ENCODE data around the gene HIVEP3.

The HIVEP3 gene

GRCh38 chr1:41919764-41920397 is 1.2 kb upstream of the HIVEP3 start:
- H3K27ac ChIP-seq (replicated peaks), result no peak overlapping the region
- H3K27me3 ChIP-seq (ENCODE audit: insufficient read depth, poor library complexity, severe bottlenecking), result peaks cover 45% of the 10 kb centered on the region
- H3K4me3 ChIP-seq (replicated peaks; ENCODE audit: insufficient read depth, low read length), result no peak overlapping the region
- TF ChIP-seq POLR2AphosphoS5 (IDR thresholded peaks at IDR 0.05; ENCODE audit: low read depth), result no peak
- TF ChIP-seq, protein P1, sequence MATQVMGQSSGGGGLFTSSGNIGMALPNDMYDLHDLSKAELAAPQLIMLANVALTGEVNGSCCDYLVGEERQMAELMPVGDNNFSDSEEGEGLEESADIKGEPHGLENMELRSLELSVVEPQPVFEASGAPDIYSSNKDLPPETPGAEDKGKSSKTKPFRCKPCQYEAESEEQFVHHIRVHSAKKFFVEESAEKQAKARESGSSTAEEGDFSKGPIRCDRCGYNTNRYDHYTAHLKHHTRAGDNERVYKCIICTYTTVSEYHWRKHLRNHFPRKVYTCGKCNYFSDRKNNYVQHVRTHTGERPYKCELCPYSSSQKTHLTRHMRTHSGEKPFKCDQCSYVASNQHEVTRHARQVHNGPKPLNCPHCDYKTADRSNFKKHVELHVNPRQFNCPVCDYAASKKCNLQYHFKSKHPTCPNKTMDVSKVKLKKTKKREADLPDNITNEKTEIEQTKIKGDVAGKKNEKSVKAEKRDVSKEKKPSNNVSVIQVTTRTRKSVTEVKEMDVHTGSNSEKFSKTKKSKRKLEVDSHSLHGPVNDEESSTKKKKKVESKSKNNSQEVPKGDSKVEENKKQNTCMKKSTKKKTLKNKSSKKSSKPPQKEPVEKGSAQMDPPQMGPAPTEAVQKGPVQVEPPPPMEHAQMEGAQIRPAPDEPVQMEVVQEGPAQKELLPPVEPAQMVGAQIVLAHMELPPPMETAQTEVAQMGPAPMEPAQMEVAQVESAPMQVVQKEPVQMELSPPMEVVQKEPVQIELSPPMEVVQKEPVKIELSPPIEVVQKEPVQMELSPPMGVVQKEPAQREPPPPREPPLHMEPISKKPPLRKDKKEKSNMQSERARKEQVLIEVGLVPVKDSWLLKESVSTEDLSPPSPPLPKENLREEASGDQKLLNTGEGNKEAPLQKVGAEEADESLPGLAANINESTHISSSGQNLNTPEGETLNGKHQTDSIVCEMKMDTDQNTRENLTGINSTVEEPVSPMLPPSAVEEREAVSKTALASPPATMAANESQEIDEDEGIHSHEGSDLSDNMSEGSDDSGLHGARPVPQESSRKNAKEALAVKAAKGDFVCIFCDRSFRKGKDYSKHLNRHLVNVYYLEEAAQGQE (IDR thresholded peaks at IDR 0.05; ENCODE audit: insufficient replicate concordance, low read depth), result no peak
- TF ChIP-seq SPI1 (IDR thresholded peaks at IDR 0.05; ENCODE audit: borderline replicate concordance, low read depth), result no peak
- no peak for TF ChIP-seq GABPA (IDR thresholded peaks at IDR 0.05; ENCODE audit: low read depth)
- TF ChIP-seq, protein P2, sequence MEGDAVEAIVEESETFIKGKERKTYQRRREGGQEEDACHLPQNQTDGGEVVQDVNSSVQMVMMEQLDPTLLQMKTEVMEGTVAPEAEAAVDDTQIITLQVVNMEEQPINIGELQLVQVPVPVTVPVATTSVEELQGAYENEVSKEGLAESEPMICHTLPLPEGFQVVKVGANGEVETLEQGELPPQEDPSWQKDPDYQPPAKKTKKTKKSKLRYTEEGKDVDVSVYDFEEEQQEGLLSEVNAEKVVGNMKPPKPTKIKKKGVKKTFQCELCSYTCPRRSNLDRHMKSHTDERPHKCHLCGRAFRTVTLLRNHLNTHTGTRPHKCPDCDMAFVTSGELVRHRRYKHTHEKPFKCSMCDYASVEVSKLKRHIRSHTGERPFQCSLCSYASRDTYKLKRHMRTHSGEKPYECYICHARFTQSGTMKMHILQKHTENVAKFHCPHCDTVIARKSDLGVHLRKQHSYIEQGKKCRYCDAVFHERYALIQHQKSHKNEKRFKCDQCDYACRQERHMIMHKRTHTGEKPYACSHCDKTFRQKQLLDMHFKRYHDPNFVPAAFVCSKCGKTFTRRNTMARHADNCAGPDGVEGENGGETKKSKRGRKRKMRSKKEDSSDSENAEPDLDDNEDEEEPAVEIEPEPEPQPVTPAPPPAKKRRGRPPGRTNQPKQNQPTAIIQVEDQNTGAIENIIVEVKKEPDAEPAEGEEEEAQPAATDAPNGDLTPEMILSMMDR (IDR thresholded peaks at IDR 0.05; ENCODE audit: insufficient read depth, low read length), result no peak
- no peak for DNase-seq (ENCODE audit: low read depth in 1 of 2, low spot score in 1 of 2)

DNA sequence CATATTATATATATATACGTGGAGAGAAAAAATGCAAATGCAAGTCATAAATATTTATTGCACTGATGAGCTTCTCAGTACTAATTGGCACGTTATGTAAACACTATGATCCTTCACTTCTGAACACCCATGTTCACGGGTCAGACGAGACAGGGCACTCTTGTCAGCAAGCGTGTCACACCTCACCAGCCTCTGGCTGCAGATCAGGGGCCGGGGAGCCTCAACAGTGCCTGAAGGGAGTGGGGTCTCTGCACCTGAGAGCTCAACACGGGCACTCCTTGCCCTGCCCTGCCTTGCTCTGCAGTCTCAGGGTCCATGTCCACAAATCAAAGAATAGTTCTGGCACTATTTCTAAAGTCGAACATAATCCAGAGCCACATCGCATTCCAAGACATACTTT is 409 bp upstream of the HIVEP3 start:
- Histone ChIP-seq H3K27ac (replicated peaks) (no peak overlapping the region), H3K27me3 (ENCODE audit: insufficient read depth, poor library complexity, severe bottlenecking) (peaks cover 45% of the 10 kb centered on the region), H3K4me3 (replicated peaks; ENCODE audit: insufficient read depth, low read length) (no peak overlapping the region)
- TF ChIP-seq POLR2AphosphoS5 (IDR thresholded peaks at IDR 0.05; ENCODE audit: low read depth) (no peak), GABPA (IDR thresholded peaks at IDR 0.05; ENCODE audit: low read depth) (no peak), SPI1 (IDR thresholded peaks at IDR 0.05; ENCODE audit: borderline replicate concordance, low read depth) (no peak)
- TF ChIP-seq, protein P1 (IDR thresholded peaks at IDR 0.05; ENCODE audit: insufficient replicate concordance, low read depth), result no peak
- TF ChIP-seq, protein P2 (IDR thresholded peaks at IDR 0.05; ENCODE audit: insufficient read depth, low read length), result no peak
- no peak for DNase-seq (ENCODE audit: low read depth in 1 of 2, low spot score in 1 of 2)

DNA sequence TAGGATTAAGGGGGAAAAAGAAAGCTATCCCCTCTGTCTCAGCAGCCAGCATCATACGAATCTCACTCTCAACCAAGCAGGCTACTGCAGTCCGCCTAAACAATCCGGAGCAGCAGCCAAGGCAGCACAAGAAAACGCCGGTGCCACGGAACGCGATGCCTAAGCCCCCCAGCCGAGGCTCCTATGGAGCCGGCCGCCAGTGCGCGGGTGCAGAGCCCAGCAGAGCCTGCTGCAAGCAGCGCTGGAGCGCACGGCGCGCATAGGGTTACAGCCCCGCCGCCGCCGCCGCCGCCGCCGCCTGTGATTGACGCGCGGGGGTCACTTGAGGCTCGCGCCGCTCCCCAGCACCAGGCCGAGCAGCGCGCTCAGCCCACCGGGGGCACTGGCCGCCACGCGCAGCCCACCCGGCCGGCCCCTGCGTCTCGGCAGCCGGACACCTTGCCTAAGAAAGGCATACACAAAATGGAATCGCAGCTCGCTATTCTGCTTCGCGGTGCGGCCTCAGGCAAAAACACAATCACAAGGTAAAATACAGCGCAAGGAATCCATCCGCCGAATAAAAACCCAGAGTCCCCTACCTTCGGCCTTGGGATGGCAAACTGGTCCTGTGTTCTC is 780 bp downstream of the HIVEP3 start:
- TF ChIP-seq SPI1 (IDR thresholded peaks at IDR 0.05; ENCODE audit: borderline replicate concordance, low read depth) (no peak), POLR2AphosphoS5 (IDR thresholded peaks at IDR 0.05; ENCODE audit: low read depth) (no peak), GABPA (IDR thresholded peaks at IDR 0.05; ENCODE audit: low read depth) (no peak)
- TF ChIP-seq, protein P1 (IDR thresholded peaks at IDR 0.05; ENCODE audit: insufficient replicate concordance, low read depth), result no peak
- TF ChIP-seq, protein P2 (IDR thresholded peaks at IDR 0.05; ENCODE audit: insufficient read depth, low read length), result no peak
- Histone ChIP-seq H3K27me3 (ENCODE audit: insufficient read depth, poor library complexity, severe bottlenecking) (peaks cover 45% of the 10 kb centered on the region), H3K27ac (replicated peaks) (no peak overlapping the region), H3K4me3 (replicated peaks; ENCODE audit: insufficient read depth, low read length) (no peak overlapping the region)
- DNase-seq (ENCODE audit: low read depth in 1 of 2, low spot score in 1 of 2), result no peak
